ENCODE results near the gene FRA10AC1. TPM values are rescaled to one million over a fixed set of nuclear protein-coding genes. Genes with fewer than 3 reads are reported as not detected.

Gene FRA10AC1
- total RNA-seq, 1 experiment from 2014 or later: 12.4 TPM

DNA sequence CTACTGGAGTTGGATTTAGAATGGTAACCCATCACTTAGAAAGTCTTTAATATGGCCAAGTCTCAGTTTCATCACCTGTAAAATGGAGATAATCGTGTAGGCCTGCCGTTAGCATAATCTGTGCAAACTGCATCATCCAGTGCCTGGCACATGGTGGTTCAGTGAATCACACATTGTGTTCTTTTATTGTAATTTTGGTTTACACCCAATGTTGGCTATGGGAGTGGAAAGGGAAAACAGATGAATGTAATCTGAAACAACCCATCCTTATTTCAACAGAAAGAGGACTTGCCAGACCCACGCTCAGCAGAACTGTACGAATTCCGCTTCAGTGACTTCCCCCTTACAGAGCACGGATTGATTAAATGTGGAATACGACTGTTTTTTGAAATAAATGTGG is 62.6 kb downstream of the FRA10AC1 start:
- H2BK120ac ChIP-seq (ENCODE audit: low read depth, low read length, poor library complexity, severe bottlenecking): no peak overlapping the region
- no peak overlapping the region for H3K23ac ChIP-seq (ENCODE audit: insufficient read length, low read depth, low read length)
- Mint-ChIP-seq H3K4me3 (no peak overlapping the region), H3K9me3 (no peaks in the 10 kb centered on the region; a peak in 1 of 5 replicates), H3K4me1 (no peaks in the 10 kb centered on the region), H3K27ac (no peak overlapping the region), H3K36me3 (ENCODE audit: insufficient read depth in 1 of 3, low read depth in 3 of 3) (no peaks in the 10 kb centered on the region), H3K27me3 (ENCODE audit: low read depth) (peaks cover 3% of the 10 kb centered on the region; the same call in 1 of the 2 replicates)
- H3K4me2 ChIP-seq (ENCODE audit: insufficient read depth, insufficient read length, low read length): no peak overlapping the region
- no peak overlapping the region for H2BK15ac ChIP-seq (ENCODE audit: low read depth, low read length)
- no peak overlapping the region for H3K18ac ChIP-seq (ENCODE audit: insufficient read length, low read depth, low read length)
- no peak overlapping the region for H3K56ac ChIP-seq (ENCODE audit: insufficient read length, low read depth, low read length)
- TF ChIP-seq, protein P1, sequence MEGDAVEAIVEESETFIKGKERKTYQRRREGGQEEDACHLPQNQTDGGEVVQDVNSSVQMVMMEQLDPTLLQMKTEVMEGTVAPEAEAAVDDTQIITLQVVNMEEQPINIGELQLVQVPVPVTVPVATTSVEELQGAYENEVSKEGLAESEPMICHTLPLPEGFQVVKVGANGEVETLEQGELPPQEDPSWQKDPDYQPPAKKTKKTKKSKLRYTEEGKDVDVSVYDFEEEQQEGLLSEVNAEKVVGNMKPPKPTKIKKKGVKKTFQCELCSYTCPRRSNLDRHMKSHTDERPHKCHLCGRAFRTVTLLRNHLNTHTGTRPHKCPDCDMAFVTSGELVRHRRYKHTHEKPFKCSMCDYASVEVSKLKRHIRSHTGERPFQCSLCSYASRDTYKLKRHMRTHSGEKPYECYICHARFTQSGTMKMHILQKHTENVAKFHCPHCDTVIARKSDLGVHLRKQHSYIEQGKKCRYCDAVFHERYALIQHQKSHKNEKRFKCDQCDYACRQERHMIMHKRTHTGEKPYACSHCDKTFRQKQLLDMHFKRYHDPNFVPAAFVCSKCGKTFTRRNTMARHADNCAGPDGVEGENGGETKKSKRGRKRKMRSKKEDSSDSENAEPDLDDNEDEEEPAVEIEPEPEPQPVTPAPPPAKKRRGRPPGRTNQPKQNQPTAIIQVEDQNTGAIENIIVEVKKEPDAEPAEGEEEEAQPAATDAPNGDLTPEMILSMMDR (conservative IDR thresholded peaks at IDR 0.05): no peak
- no peaks in the 10 kb centered on the region for H3K9me3 ChIP-seq (ENCODE audit: control insufficient read depth, low read depth, low read length)
- H4K8ac ChIP-seq (replicated peaks; ENCODE audit: insufficient read length, low read depth, low read length): no peak overlapping the region
- H4K20me1 ChIP-seq (ENCODE audit: control insufficient read depth, insufficient read depth, insufficient read length): no peaks in the 10 kb centered on the region
- H3T11ph ChIP-seq (ENCODE audit: low read length): no peak overlapping the region
- no peak overlapping the region for H3K4ac ChIP-seq (ENCODE audit: low read depth, low read length)
- H3K79me1 ChIP-seq (ENCODE audit: insufficient read depth, low read depth, low read length, poor library complexity, severe bottlenecking): no peaks in the 10 kb centered on the region
- H3K27ac ChIP-seq (ENCODE audit: insufficient read length, low read depth, low read length): no peak overlapping the region
- no peaks in the 10 kb centered on the region for H3K23me2 ChIP-seq (ENCODE audit: insufficient read length, low read depth, low read length, poor library complexity, severe bottlenecking)
- no peak overlapping the region for H2AK5ac ChIP-seq (ENCODE audit: insufficient read length, low read length)
- H2AFZ ChIP-seq (ENCODE audit: low read length): no peak overlapping the region
- no peak for DNase-seq
- H2BK20ac ChIP-seq (ENCODE audit: low read depth, low read length, poor library complexity, severe bottlenecking): no peak overlapping the region
- H4K91ac ChIP-seq (ENCODE audit: insufficient read length, low read depth, low read length): no peak overlapping the region
- no peaks in the 10 kb centered on the region; the same call in 1 of the 2 replicates for H3K4me1 ChIP-seq (ENCODE audit: insufficient read depth, low read length)
- H3K9ac ChIP-seq (ENCODE audit: extremely low read depth, insufficient read length, low read length): no peak overlapping the region
- H3K14ac ChIP-seq (ENCODE audit: insufficient read depth, low read length): no peak overlapping the region
- no peaks in the 10 kb centered on the region for H3K79me2 ChIP-seq (ENCODE audit: insufficient read depth, low read length)
- no CpG with 5 or more reads among the region's 7 CpGs for WGBS (ENCODE audit: extremely low coverage, insufficient read length, low lambda C conversion rate)
- H4K5ac ChIP-seq (ENCODE audit: insufficient read length, low read depth, low read length): no peak overlapping the region
- H3K27me3 ChIP-seq (ENCODE audit: insufficient read depth, low read length): no peaks in the 10 kb centered on the region
- no peak overlapping the region for H2BK5ac ChIP-seq (ENCODE audit: insufficient read length, low read length)
- H2BK12ac ChIP-seq (ENCODE audit: insufficient read length, low read depth, low read length): no peak overlapping the region
